ENCODE data around the gene SNX13.

- no peak for TF ChIP-seq SMC3 (IDR thresholded peaks at IDR 0.05)
- no peak for TF ChIP-seq MAFK (IDR thresholded peaks at IDR 0.05; ENCODE audit: partially characterized antibody)
- no peak for TF ChIP-seq SREBF2 (IDR thresholded peaks at IDR 0.05)
- TF ChIP-seq POLR2A (IDR thresholded peaks at IDR 0.05; ENCODE audit: low read length): no peak
- no peak for TF ChIP-seq RCOR1 (IDR thresholded peaks at IDR 0.05; ENCODE audit: low read depth, low read length)
- no peak for TF ChIP-seq EP300 (IDR thresholded peaks at IDR 0.05)
- TF ChIP-seq CTCF (IDR thresholded peaks at IDR 0.05): no peak
- TF ChIP-seq BCL3 (IDR thresholded peaks at IDR 0.05): no peak
- TF ChIP-seq ELK1 (IDR thresholded peaks at IDR 0.05; ENCODE audit: low read depth, low read length): no peak
- TF ChIP-seq MYC (IDR thresholded peaks at IDR 0.05; ENCODE audit: borderline replicate concordance, low read length): no peak
- TF ChIP-seq REST (IDR thresholded peaks at IDR 0.05): no peak
- TF ChIP-seq RARB (CRISPR knock-in tag; IDR thresholded peaks at IDR 0.05): no peak
- no peak for TF ChIP-seq CHD2 (IDR thresholded peaks at IDR 0.05; ENCODE audit: low read length, partially characterized antibody)
These were observed 36.7 kb upstream of the SNX13 start for GRCh38 chr7:17976952-17977351.

Data from A549 (cell line).